ENCODE measurements around the gene AKNAD1. TPM values are rescaled to one million over a fixed set of nuclear protein-coding genes. Genes with fewer than 3 reads are reported as not detected.

AKNAD1 gene
- total and polyA plus RNA-seq, 10 of the 15 experiments (the other 5 are each of a cell fraction or from before 2014, with no cell fraction given) = 0.05 to 0.13 (median 0.10) TPM; not detected in 7

GRCh38 chr1:108886292-108886691 lies 29.4 kb upstream of the AKNAD1 start:
- in situ Hi-C loops (cut with MboI) = no loop called here
- BruUV-seq (replicated peaks) = no TSS peak
- ChIA-PET SMC1A (ENCODE audit: uncharacterized antibody, unreplicated experiment) (interaction anchor here (1.4 kb wide), 1 partner anchor 12 kb away, joined by 3 read pairs; no protein-coding TSS in a partner anchor), POLR2A (no interaction called here), CTCF (interaction anchor here (1.2 to 5.6 kb wide), 4 partner anchors 11 to 58 kb away, joined by 3 to 35 read pairs (median 12); no protein-coding TSS in a partner anchor), RAD21 (ENCODE audit: unreplicated experiment) (interaction anchor here (1.5 to 3.2 kb wide), 2 partner anchors 12 to 21 kb away, joined by 3 to 16 read pairs; no protein-coding TSS in a partner anchor)
- DNase-seq (ENCODE audit: low read depth, low spot score) (no peak), FAIRE-seq (no peak), ATAC-seq (no peak)
- H3K27ac ChIP-seq (ENCODE audit: control insufficient read depth, insufficient read depth) = no peak overlapping the region
- peaks cover under 1% of the 10 kb centered on the region; the same call in 1 of the 2 replicates for H3K79me2 ChIP-seq (ENCODE audit: control insufficient read depth, insufficient read depth, low read length)
- H3K9me3 ChIP-seq (replicated peaks; ENCODE audit: control insufficient read depth, insufficient read depth, low read length) = no peaks in the 10 kb centered on the region
- H3K36me3 ChIP-seq (ENCODE audit: control insufficient read depth in 2 of 2, insufficient read depth in 2 of 2, low read length in 1 of 2) = no peaks in the 10 kb centered on the region; a peak in 1 of 4 replicates
- no peaks in the 10 kb centered on the region for H3K4me1 ChIP-seq (ENCODE audit: control insufficient read depth, insufficient read depth, low read length)
- H4K20me1 ChIP-seq (ENCODE audit: control insufficient read depth, insufficient read depth) = no peaks in the 10 kb centered on the region
- TF ChIP-seq SUZ12 (IDR thresholded peaks at IDR 0.05; ENCODE audit: unreplicated experiment) (no peak), KDM1A (IDR thresholded peaks at IDR 0.05; ENCODE audit: borderline replicate concordance) (no peak), MEF2B (IDR thresholded peaks at IDR 0.05; ENCODE audit: partially characterized antibody, poor library complexity, severe bottlenecking) (no peak), USF2 (IDR thresholded peaks at IDR 0.05; ENCODE audit: borderline replicate concordance, low read depth, low read length) (no peak), ZNF274 (IDR thresholded peaks at IDR 0.05; ENCODE audit: insufficient read depth, insufficient read length) (no peak)
- WGBS (ENCODE audit: insufficient coverage, insufficient replicate concordance, low lambda C conversion rate, missing lambda C conversion rate) = 68% methylated on average over 2 of the region's 2 CpGs
- no peaks in the 10 kb centered on the region for H3K27me3 ChIP-seq (replicated peaks in 1 of 2; ENCODE audit: control insufficient read depth in 2 of 2, insufficient read depth in 2 of 2, low read length in 1 of 2)
- no peak overlapping the region for H2AFZ ChIP-seq (ENCODE audit: control insufficient read depth, low read depth, low read length)
- H3K4me2 ChIP-seq (ENCODE audit: control insufficient read depth, insufficient read depth) = no peak overlapping the region
- intact Hi-C loops (cut with micrococcal nuclease; ENCODE audit: unreplicated experiment) = no loop called here
- H3K4me3 ChIP-seq = no peak overlapping the region
- no peak overlapping the region for H3K9ac ChIP-seq (ENCODE audit: control insufficient read depth, insufficient read depth, low read length)

- no peaks in the 10 kb centered on the region for H3K27me3 ChIP-seq (replicated peaks in 1 of 2; ENCODE audit: control insufficient read depth in 2 of 2, insufficient read depth in 2 of 2, low read length in 1 of 2)
- H2AFZ ChIP-seq (ENCODE audit: control insufficient read depth, low read depth, low read length) = no peak overlapping the region
- CTCF ChIA-PET = interaction anchor here (0.6 to 5.6 kb wide), 5 partner anchors 11 to 695 kb away, joined by 3 to 35 read pairs (median 5); no protein-coding TSS in a partner anchor
- SMC1A ChIA-PET (ENCODE audit: uncharacterized antibody, unreplicated experiment) = interaction anchor here (0.8 to 1.2 kb wide), 4 partner anchors 12 to 79 kb away, joined by 3 to 9 read pairs (median 5); no protein-coding TSS in a partner anchor
- RAD21 ChIA-PET (ENCODE audit: unreplicated experiment) = interaction anchor here (0.6 to 3.2 kb wide), 5 partner anchors 8 to 1371 kb away, joined by 3 to 16 read pairs (median 3); partner anchors contain the start of gene GPSM2
- no peak overlapping the region for H3K4me2 ChIP-seq (ENCODE audit: control insufficient read depth, insufficient read depth)
- no peak overlapping the region for H3K9ac ChIP-seq (ENCODE audit: control insufficient read depth, insufficient read depth, low read length)
- H3K27ac ChIP-seq (ENCODE audit: control insufficient read depth, insufficient read depth) = no peak overlapping the region
- no peaks in the 10 kb centered on the region for H3K9me3 ChIP-seq (replicated peaks; ENCODE audit: control insufficient read depth, insufficient read depth, low read length)
- FAIRE-seq = no peak
- H3K79me2 ChIP-seq (ENCODE audit: control insufficient read depth, insufficient read depth, low read length) = peaks cover 3% of the 10 kb centered on the region; the same call in 1 of the 2 replicates
- POLR2A ChIA-PET = interaction anchor here (0.5 to 1.2 kb wide), 4 partner anchors 10 to 59 kb away, joined by 3 to 4 read pairs (median 3); no protein-coding TSS in a partner anchor
- intact Hi-C loops (cut with micrococcal nuclease; ENCODE audit: unreplicated experiment) (no loop called here), in situ Hi-C loops (cut with MboI) (no loop called here)
- no peak for DNase-seq (ENCODE audit: low read depth, low spot score)
- ATAC-seq = no peak
- BruUV-seq (replicated peaks) = no TSS peak
- no peaks in the 10 kb centered on the region; a peak in 1 of 4 replicates for H3K36me3 ChIP-seq (ENCODE audit: control insufficient read depth in 2 of 2, insufficient read depth in 2 of 2, low read length in 1 of 2)
- H3K4me1 ChIP-seq (ENCODE audit: control insufficient read depth, insufficient read depth, low read length) = no peaks in the 10 kb centered on the region
- H4K20me1 ChIP-seq (ENCODE audit: control insufficient read depth, insufficient read depth) = no peaks in the 10 kb centered on the region
- no peak overlapping the region for H3K4me3 ChIP-seq
- no peak for TF ChIP-seq CBX3 (IDR thresholded peaks at IDR 0.05; ENCODE audit: borderline replicate concordance, low read depth)
- no peak for TF ChIP-seq CEBPZ (IDR thresholded peaks at IDR 0.05; ENCODE audit: low read depth, low read length)
- TF ChIP-seq IKZF1 (conservative IDR thresholded peaks at IDR 0.05) = no peak
- no peak for TF ChIP-seq MTA2 (IDR thresholded peaks at IDR 0.05; ENCODE audit: low read depth)
Measured at GRCh38 chr1:108884968-108885367, 28.1 kb upstream of the AKNAD1 start.

Measured in GM12878 (cell line).